ENCODE measurements around the gene CEP55. TPM values are rescaled to one million over a fixed set of nuclear protein-coding genes. Genes with fewer than 3 reads are reported as not detected.

The CEP55 gene
- total and polyA plus RNA-seq, 4 donors: 1.6 to 3.5 (median 1.8) TPM

GRCh38 chr10:93451244-93451947 is 45.0 kb upstream of the CEP55 start:
- ATAC-seq (ENCODE audit: insufficient read depth, low FRiP score): no peak
- peaks cover 3 to 6% (median 4%) of the 10 kb centered on the region in 5 donors for H3K4me1 ChIP-seq (ENCODE audit: control insufficient read depth in 5 of 5, insufficient read depth in 5 of 5, low read length in 5 of 5)
- WGBS, 2 donors: 82 to 86% methylated on average over 7 of the region's 7 CpGs
- H3K4me3 ChIP-seq: no peak overlapping the region
- no peaks in the 10 kb centered on the region for H3K27me3 ChIP-seq (ENCODE audit: control insufficient read depth in 3 of 3, insufficient read depth in 3 of 3, low read length in 2 of 3)
- H3K27ac ChIP-seq (ENCODE audit: low read depth in 1 of 2, low read length in 1 of 2): no peak overlapping the region
- H3K9ac ChIP-seq (ENCODE audit: insufficient read depth in 1 of 2, low read length in 2 of 2): no peak overlapping the region
- TF ChIP-seq CTCF (IDR thresholded peaks at IDR 0.05; ENCODE audit: control extremely low read depth, extremely low read depth): no peak
- peaks cover 2 to 24% (median 12%) of the 10 kb centered on the region in 4 donors for H3K36me3 ChIP-seq (ENCODE audit: control insufficient read depth in 4 of 4, insufficient read depth in 4 of 4, low read length in 4 of 4)
- no peak for DNase-seq
- no peaks in the 10 kb centered on the region for H3K9me3 ChIP-seq (ENCODE audit: control insufficient read depth in 4 of 4, insufficient read depth in 3 of 4, low read length in 3 of 4)

DNA sequence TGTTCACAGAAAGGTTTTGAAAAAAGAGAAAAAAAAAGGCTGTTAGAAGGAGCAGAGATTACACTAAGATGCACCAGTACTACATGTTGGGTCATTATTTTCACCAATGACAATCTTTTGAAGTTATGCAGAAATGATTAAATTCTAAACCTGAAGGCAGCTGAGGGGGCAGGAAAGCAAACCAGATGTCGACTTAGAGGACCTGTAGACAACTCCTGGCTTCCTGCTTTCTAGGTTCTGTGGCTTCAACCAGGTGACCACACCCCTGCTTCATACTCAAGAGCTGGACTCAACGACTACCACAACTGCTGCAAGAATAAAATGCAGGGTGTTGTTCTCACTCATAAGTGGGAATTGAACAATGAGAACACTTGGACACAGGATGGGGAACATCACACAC is 44.3 kb upstream of the CEP55 start:
- Histone ChIP-seq H3K9me3 (ENCODE audit: control insufficient read depth in 4 of 4, insufficient read depth in 3 of 4, low read length in 3 of 4) (no peaks in the 10 kb centered on the region), H3K36me3 (ENCODE audit: control insufficient read depth in 4 of 4, insufficient read depth in 4 of 4, low read length in 4 of 4) (peaks cover 2 to 24% (median 14%) of the 10 kb centered on the region in 4 donors), H3K4me1 (ENCODE audit: control insufficient read depth in 5 of 5, insufficient read depth in 5 of 5, low read length in 5 of 5) (peaks cover 0 to 5% (median 2%) of the 10 kb centered on the region in 5 donors), H3K9ac (ENCODE audit: insufficient read depth in 1 of 2, low read length in 2 of 2) (no peak overlapping the region), H3K4me3 (no peak overlapping the region), H3K27ac (ENCODE audit: low read depth in 1 of 2, low read length in 1 of 2) (no peak overlapping the region), H3K27me3 (ENCODE audit: control insufficient read depth in 3 of 3, insufficient read depth in 3 of 3, low read length in 2 of 3) (no peaks in the 10 kb centered on the region)
- WGBS, 2 donors: 38 to 42% methylated on average over 2 of the region's 2 CpGs
- DNase-seq (no peak), ATAC-seq (ENCODE audit: insufficient read depth, low FRiP score) (no peak)
- no peak for TF ChIP-seq CTCF (IDR thresholded peaks at IDR 0.05; ENCODE audit: control extremely low read depth, extremely low read depth)

- peaks cover 2 to 20% (median 14%) of the 10 kb centered on the region in 4 donors for H3K36me3 ChIP-seq (ENCODE audit: control insufficient read depth in 4 of 4, insufficient read depth in 4 of 4, low read length in 4 of 4)
- no peaks in the 10 kb centered on the region for H3K27me3 ChIP-seq (ENCODE audit: control insufficient read depth in 3 of 3, insufficient read depth in 3 of 3, low read length in 2 of 3)
- peaks cover 4 to 8% (median 6%) of the 10 kb centered on the region in 5 donors for H3K4me1 ChIP-seq (ENCODE audit: control insufficient read depth in 5 of 5, insufficient read depth in 5 of 5, low read length in 5 of 5)
- no peak overlapping the region for H3K27ac ChIP-seq (ENCODE audit: low read depth in 1 of 2, low read length in 1 of 2)
- H3K9me3 ChIP-seq (ENCODE audit: control insufficient read depth in 4 of 4, insufficient read depth in 3 of 4, low read length in 3 of 4): no peaks in the 10 kb centered on the region
- ATAC-seq (ENCODE audit: insufficient read depth, low FRiP score): no peak
- DNase-seq: no peak
- TF ChIP-seq CTCF (IDR thresholded peaks at IDR 0.05; ENCODE audit: control extremely low read depth, extremely low read depth): no peak
- H3K9ac ChIP-seq (ENCODE audit: insufficient read depth in 1 of 2, low read length in 2 of 2): no peak overlapping the region
- 87 to 98% methylated on average over 2 of the region's 2 CpGs for WGBS, 2 donors
- no peak overlapping the region for H3K4me3 ChIP-seq
Observed at GRCh38 chr10:93454146-93454545, 42.3 kb upstream of the CEP55 start.

Measured in lung (tissue), 12 donors.